CD4-positive, alpha-beta T cell treated with Interleukin-12 subunit alpha and Interleukin-12 subunit beta, for 1 hour (primary cell): ENCODE results near the gene KLF16.

Experiments used
- DNase-seq: peaks from one replicate; pipeline ENCODE4 v3.0.0-alpha.2; 2020

KLF16 gene

DNA sequence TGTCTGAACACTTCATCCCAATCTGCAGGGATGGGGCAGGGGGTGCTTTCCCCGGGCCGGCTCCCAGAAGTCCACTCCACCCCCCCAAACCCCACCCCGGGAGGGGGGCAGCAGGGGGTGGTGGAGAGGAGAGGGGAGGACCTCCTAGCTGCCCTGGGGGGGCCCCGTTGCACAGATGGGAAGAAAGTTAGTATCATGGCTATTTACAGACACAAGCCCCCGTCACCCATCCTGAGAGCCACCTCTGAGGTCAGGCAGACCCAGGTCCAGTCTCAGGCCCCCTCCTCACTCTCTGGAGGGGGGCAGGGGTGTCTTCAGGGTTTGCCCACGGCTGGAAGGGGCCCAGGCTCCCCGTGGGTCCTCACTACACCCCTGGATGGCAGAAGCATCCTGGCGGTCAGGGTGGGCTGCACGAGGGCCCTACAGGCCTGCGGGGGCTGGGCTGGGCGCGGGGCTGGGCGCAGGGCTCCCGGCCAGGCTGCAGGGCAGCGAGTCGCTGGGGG is 9.3 kb downstream of the KLF16 start:
- no peak for DNase-seq

DNA sequence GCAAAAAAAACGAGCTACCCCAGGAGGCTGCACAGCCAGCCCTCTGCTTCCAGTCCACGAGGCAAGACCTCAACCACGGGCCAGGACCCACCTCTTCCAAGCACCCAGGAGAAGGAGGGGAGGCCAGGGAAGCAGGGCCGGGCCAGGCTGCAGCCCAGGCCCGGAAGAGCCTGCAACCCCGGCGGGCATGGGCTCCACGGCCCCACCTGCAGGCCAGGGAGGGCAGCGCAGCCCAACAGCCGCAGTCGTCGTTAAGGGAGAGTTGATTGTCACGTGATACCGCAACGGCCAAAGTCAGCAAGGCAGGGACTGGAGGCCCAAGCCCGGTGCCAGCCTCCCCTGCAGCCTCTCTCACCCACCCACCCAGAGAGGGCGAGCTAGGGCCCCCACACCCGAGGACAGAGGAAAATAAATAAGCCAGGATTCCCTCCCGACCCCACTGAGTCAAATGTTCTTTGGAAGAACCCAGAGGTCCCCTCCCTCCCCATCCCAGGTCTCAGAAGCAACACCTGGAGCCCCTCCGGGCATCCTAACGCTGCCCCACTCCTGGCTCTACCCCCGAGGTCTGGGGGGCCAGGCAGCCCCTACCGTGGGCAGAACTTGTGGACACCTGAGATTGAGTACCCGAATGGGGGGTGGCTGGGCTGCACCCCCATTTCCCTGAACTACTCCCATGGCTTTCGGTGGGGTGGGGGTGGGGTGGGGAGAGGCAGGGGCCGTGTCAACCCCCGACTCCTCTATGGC is 9.9 kb downstream of the KLF16 start:
- peak; percentile 85 for DNase-seq

DNA sequence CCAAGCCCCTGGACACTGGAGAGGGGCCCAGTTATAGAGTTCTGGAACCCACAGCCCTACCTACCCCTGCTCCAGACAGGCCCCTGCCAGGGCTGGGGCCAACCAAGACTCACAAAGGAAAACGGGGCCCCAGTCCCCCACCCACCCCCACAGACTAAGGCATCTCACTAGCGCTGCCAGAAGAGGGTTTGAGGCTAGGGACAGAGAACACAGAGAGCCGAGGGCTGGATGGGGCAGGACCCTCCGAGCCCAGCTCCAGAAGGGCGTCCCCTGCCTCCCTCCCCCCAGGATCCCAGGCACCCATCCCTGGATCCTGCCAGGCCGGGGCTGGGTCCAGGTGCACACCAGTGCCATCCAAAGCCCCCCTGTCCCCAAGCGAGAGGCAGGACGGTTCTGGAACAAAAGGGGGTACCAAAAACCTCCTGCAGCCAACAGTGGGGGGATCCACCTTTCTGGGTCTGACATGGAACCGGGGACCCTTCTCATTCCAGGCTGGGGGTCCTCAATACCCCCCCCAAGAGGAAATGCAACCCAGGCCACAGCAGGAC is 10.7 kb downstream of the KLF16 start:
- DNase-seq: no peak

DNA sequence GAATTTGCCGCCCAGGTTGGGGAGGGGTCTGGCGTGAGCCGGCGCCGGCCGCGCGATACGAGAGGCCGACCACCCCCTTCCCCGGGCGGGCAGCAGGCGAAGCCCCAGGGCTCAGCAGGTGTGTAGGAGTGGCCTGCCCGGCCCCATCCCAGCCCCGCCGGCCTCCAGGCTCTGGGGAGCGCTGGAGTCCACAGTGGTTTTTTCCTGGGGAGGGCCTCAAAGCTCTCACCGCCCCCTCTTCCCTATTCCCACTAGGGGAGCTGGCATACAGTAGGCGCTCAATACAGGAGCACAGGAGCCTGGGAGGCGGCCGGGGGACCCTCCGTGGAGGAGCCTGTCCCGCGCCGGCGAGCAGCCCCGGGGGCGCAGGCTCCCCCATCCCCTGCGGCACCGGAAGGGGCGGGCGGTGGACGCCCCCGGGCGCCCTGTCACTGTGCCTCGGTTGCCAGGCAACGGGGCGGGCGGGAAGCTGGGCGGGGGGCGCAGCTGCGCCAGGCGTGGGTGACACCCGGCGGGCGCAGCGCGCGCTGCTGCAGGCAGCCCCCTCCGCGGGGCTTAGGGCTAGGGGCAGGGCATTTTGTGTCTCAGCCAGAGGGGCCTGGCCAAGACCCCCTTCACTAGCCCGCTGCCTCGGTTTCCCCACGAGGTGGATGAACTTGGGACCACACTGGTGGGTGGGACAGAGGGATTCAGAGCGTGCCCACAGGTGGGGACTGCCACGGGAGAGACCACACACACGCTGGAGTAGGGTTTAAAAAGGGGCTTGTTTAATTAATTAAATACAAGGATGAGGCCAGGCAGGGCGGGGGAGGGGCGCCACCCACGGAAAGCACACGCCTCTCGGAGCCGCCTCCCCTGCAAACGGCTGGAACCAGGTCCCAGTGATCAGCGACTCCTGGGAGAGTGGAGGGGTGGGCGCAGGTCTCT is 11.5 kb downstream of the KLF16 start:
- peak; percentile 72 for DNase-seq

DNA sequence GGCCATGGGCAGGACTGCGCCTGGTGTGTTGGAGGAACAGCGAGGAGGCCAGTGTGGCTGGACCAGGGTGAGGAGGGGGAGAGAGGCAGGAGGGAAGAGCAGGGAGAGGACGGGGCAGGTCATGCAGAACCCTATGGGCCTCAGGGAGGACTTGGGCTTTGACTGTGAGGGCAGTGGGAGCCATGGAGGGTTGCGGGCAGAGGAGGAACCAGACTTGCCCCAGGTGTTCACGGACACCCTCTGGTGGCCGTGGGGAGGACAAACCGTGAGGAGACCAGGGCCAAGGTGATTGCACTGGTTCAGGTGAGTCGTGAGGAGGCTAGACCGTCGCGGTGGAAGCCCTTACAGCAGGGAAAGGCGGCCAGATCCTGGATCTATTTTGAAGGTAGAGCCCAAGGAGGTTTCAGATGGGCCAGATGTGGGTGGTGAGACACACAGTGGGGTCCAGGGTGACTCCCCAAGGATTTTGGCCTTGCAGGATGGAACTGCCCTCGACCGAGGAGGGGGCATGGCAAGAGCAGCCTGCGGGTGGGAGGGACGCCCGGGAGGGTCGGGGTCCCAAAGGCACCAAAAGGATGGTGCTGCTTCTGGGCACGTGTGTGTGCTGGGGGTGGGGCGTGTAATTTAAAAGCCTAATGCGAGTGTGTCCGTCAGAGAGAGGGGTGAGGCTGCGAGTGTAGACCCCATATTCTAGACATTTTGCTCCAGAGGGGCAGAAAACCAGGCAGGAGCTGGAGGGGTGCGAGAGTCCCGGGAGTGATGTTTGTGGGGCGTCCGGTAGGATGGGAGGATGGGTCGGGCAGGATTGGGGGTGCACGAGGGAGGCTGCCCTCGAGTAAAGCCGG is 12.3 kb downstream of the KLF16 start:
- DNase-seq: no peak

DNA sequence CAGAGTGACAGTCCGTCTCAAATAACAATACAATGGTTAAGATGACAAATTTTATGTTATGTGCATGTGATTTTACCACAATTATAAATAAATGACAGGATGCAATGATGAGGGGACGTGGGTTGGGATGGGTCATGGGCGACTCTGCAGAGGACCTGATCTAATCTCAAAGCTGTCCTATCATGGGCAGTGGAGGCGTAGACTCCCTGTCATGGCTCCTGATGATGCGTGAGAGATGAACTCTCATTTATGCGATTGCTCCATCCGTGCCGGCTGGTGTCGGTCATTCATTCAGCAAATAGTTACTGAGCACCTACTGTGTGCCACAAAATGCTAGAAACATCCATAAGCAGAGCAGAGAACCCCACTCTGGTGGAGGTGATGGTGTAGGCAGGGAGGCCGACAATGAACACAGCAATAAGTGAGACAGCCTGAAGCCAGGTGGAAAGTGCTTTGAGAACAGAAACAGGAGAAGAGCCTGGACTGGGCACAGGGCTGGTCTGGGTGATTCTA is 13.4 kb downstream of the KLF16 start:
- DNase-seq: no peak

DNA sequence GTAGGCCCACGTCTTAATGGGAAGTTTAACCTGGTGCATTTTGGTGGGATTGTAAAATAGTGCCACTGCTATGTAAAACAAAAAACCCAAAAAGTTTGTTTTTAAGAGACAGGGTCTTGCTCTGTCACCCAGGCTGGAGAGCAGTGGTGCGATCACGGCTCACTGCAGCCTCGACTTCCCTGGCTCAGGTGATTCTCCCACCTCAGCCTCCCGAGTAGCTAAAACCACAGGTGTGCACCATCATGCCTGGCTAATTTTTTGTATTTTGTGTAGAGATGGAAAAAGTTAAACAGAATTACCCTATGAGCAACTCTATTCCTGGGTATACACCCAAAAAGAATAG is 14.3 kb downstream of the KLF16 start:
- DNase-seq: no peak

DNA sequence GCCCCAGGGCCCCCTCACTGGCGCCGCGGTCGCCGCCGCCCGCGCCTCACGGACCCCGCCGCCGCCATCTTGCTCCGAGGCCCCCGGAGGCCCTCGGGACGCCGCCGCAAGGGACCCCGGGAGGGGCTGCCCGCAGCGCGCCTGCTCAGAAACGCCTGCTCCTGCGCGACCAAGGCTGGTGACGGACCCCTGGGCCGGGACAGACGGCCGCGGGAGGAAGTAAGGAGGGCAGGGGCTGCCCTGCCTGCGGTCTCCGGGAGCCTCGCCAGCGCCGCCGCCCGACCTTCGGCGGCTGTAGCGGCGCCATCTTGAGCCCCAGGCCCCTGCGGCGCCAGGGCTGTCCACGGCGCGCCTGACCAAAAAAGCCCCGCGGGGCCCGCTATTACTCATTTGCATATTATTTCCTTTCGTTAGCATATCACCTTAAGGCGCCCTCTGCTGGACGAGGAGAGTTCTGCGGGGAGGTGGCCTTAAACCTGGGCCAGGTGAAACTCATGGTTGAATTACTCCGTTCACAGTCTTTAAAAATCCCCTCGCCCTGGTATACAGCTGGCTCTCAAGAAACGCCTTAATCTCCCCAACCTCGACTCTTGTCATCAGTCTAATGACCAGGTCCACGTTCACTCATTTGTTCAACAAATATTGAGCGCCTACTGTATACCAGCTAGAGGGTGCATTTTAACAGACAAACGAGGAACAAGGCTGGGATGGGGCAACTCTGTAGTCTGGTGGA is 14.8 kb downstream of the KLF16 start, which contains the start of gene REXO1:
TSS of gene REXO1 (minus strand) at position 85 of the 733 bp plus-strand sequence. CDS start 125 bp downstream, outside the sequence.
- peak; percentile 98 for DNase-seq

DNA sequence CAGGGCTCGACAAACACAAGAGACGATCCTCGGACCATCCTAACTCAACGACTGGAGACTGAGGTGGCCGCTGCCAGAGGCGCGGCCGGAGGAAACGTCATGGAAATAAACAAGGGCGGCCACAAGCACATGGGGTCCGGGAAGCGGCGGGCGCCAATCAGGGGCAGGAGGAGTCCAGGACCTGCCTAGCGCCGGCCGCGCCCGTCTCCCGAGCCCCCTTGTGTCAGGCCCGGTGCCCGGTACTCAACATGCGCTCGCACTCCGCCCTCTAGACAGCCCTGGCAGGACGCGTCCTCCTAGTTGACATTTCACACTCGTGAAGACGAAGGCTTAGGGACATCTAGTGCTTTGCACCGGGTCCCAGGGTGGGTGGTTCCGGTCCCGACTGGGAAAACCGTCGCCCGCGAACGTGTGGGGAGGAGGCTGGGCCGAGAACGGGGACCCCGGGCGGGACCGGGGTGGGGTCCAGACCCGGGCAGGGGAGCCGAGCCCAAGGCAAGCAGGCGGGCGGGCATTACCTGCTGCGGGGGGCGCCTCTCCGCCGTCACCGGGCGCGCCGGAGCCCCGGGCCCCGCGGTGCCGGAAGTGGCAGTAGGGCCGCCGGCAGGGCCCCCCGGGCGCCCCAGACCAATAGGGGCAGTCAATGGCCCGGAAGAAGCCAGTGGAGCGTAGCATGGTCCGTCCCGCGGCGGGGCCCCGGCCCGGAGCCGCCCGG is 15.5 kb downstream of the KLF16 start:
- DNase-seq: no peak

DNA sequence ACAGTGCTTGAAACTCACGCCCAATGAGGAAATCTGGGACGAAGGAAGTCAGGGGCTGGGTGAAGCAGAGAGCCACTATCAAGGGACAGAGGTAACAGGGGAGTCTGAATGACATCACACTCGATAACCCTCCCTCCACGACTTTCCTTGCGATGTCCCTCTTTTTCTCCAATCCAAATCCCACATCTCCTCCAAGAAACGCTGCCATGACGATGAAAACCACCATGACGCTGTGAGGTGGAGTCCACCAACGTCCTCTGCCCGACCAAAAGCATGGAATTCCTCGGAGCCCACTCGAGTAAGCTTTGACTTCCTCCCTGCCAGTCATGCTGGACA is 16.1 kb downstream of the KLF16 start:
- no peak for DNase-seq

DNA sequence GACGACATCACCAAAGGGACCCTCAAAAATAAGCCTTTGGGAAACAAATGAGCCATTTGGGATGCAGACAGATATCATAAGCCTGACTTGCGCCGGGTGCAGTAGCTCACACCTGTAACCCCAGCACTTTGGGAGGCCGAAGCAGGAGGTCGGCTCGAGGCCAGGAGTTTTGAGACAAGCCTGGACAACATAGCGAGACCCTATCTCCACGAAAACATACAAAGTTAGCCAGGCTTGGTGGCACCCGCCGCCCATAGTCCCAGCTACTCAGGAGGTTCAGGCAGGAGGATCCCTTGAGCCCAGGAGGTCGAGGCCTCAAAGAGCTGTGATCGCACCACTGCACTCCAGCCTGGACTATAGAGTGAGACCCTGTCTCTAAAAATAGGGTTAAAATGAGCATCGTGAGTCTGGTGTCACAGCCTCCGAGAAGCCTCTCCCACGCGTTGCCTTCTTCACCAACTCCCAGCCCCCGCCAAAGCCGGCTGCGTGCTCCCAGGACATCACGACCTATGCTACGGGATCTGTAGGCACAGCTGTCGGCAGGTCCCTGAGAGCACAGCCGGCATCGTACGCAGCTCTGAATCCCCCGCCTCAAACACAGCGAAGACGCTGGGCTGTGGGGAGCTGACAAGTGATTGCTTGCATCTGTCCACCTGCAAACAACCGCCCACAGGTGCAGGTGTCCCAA is 16.7 kb downstream of the KLF16 start:
- no peak for DNase-seq

DNA sequence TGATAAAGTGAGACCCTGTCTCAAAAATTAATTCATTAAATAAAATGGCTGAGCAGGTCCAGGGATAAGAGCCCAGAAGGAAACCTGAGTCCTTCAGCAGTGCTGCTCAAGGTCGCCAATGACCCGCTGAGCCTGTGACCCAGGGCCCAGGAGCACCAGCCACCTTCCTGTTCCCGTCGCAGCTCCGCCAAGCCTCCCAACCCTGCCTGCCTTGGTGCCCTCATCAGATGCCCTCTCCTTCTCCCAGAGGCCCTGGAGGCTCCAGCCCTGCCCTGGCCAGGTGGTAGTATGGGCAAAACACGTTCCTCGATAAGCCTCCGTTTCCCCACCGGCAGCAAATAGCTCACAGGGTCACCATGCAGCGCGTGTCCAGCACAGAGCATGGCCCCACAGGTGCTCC is 17.7 kb downstream of the KLF16 start:
- DNase-seq: no peak

DNA sequence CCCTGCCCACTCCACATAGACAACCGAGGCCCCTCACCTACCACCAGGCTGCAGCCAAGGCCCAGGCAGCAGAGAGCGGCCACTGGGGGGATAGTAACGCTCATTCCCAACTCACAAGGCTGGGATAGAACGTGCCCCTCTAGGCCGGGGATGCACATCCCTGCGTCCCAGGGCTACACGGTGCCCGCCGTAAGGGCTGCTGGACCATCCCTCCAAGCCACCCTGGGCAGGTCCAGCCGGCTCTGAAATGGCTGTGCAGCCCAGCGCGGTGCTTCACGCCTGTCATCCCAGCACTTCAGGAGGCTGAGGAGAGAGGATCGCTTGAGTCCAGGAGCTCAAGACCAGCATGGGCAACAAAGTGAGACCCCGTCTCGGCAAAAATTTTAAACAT is 18.3 kb downstream of the KLF16 start:
- DNase-seq: no peak

DNA sequence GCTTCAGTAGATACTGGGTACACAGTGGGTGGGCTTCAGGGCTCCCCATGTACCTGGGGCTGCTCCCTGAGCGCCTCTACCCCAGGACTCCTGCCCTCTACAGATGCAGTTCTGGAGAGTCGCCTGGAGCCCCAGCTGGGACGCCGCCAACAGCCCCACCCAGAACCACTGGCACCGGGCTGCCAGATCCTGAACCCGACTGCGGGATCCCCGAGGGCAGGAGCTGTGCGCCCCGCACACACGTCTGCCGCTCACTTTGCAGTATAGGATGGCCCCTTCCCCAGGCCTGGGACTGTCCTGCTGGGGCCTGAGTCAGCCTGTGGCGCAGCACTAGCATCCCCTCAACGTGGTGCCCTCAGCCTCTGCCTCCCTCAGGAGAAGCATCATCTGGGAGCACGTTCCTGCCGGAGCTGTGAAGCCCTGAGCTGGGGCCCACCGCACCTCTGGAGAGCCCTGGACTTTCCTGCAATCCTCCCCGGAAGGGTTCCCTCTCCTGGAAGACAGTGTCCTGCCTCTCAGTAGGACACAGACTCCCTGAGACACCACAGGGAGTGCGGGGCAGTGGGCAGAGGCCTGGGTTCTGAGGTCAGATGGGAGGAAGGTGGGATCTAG is 18.8 kb downstream of the KLF16 start:
- no peak for DNase-seq

DNA sequence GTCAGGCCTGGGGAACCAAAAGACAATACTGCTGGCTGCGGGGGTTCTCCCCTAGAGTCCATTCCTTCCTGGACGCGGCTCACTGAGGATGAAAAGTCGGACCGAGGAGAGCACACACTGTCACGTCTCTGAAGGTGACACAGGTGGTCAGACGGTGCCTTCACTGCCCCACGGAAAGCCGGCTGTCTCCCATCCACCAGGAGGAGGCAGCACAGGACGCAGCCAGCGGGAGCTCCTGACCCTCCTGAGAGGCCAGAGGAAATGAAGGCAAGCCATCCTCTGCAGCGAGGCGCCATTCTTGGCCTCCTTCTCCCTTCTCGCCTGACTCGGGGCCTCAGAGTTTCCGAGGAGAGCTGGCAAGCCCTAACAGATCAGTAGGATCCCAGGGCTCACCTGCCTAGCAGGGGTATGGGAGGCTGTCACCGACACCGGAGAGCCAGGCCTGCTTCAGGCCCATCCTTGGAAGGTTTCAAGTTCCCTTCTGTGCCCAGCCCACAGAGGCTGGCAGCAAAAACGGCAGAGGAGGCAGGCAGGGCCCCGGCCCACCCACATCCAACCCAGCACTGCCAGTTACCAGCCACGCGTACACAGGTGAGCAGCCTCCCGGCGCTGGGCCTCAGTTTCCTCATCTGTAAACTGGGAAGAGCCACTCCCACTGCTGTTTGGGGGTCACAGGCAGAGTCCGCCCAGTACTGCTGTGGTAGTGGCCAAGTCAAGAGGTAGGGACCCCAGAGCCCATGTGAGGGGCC is 19.6 kb downstream of the KLF16 start:
- DNase-seq: no peak

DNA sequence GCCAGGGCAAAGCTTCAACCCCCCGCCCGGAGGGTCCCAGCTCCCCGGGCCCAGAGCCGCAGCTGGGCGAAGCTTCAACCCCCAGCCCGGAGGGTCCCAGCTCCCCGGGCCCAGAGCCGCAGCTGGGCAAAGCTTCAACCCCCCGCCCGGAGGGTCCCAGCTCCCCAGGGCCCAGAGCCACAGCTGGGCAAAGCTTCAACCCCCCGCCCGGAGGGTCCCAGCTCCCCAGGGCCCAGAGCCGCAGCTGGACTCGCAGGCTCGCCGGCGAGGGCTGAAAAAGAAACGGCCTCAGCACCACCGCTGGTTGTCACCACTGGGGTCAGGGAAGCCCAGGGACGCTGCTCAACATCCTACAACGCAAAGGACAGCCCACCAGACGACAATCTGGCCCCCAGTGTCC is 20.3 kb downstream of the KLF16 start:
- DNase-seq: no peak

DNA sequence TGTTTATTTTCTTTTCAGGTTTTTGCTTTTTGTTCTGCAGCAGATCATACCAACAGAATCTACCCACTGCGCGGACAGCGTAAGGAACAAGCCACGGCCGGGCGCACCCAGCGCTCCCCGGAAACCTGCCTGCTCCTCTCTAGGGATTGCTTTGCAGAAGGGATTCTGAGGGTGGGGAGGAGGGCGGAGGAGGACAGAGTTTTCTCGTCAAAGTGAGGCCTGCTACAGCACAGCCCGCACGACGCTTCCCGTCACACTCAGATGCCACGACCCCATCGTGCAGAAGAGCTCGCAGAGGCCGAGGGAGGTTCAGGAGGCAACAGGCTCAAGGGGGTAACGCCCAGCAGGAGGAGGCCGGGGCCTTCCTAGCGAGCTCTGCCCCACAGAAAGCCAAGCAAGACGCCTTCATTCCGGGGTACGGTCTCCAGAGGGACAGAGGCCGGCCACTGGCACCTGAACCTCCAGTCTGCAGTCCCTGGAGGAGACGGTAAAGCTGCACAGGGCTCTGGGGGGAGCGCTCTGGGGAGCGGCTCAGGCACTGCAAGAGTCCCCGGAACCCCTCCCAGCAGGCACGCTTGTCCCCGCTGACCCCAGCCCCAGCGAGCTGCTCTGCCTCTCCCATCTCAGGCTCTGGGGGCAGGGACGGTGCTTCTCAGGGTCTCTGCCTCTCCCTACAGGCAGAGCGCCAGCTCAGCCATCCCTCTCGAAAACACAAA is 22.0 kb downstream of the KLF16 start:
- no peak for DNase-seq

DNA sequence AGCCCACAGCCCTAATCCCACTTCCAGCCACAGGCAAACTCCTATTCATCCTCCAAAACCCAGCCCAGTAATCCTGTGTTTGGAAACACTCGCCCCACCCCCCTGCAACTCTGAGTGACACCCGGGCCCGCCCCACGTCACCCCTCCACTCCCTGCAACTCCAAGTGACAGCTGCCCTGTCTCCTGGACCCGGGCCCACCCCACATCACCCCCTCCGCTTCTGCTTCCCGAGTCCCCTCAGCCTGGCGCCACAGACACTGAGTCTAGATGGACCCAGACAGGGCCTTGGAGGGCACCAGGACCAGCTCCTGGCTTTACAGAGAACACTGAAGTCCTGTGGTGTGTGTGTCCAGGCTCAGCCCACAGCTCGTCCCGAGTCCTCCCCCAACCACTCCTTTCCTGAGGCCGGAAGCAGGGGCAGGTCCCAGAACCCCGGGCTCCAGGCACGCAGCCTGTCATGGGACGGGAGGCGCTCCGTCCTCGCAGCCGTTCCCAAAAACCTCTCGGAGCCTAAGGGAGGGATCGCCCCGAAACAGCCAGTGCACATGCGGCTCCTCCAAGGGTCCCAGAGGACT is 22.8 kb downstream of the KLF16 start:
- DNase-seq: no peak
